ENCODE measurements around the gene WDR93. TPM values are rescaled to one million over a fixed set of nuclear protein-coding genes. Genes with fewer than 3 reads are reported as not detected.

Gene WDR93
- total RNA-seq, 1 experiment from 2014 or later: 0.05 TPM

DNA sequence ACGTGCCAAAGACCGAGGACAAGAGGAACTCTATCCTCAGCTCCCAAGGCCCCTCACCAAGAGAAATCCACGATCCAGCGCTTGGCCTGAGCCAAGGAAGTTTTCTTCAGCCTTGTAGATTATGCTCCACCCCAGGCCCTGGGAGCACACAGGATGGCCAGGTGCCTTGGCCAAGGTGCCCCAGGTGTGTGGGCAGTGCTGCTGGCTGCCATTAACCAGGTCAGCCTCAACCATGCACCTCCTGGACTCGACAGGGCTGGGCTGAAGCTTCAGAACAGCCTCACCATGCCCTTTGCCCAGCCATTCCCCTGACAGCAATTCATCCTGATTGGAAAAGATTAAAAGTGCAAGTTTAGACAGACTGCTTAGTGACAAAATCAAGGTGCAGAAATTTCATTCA lies 71.3 kb downstream of the WDR93 start:
- no peaks in the 10 kb centered on the region for H3K4me1 ChIP-seq (replicated peaks)
- no peaks in the 10 kb centered on the region for H3K9me3 ChIP-seq (replicated peaks)
- H3K4me3 ChIP-seq: no peak overlapping the region
- H3K36me3 ChIP-seq: no peaks in the 10 kb centered on the region
- H3K27ac ChIP-seq: no peak overlapping the region
- DNase-seq (ENCODE audit: low read depth in 1 of 2, low spot score in 2 of 2): no peak
- no peaks in the 10 kb centered on the region for H3K27me3 ChIP-seq (replicated peaks)

DNA sequence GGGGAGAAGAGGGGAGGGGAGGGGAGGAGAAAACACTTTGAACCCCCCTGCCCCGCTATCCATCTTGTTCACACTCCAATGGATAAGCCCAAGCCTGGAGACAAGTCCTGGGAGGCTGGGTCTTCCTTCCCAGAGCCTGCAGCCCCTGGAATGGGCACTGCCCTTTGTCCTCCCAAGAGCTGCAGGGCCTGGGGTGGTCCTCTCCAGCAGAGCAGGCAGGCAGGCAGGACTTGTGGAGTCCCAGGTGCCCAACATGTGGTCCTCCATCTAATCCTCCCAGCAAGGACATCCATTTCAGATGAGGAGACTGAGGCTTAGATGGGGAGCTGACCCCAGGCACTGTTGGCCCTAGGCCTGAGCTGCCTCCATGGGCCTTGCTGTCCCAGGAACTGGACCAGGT lies 75.1 kb downstream of the WDR93 start:
- Histone ChIP-seq H3K36me3 (no peaks in the 10 kb centered on the region), H3K4me3 (no peak overlapping the region), H3K9me3 (replicated peaks) (no peaks in the 10 kb centered on the region), H3K27ac (no peak overlapping the region), H3K4me1 (replicated peaks) (no peaks in the 10 kb centered on the region), H3K27me3 (replicated peaks) (no peaks in the 10 kb centered on the region)
- no peak for DNase-seq (ENCODE audit: low read depth in 1 of 2, low spot score in 2 of 2)

DNA sequence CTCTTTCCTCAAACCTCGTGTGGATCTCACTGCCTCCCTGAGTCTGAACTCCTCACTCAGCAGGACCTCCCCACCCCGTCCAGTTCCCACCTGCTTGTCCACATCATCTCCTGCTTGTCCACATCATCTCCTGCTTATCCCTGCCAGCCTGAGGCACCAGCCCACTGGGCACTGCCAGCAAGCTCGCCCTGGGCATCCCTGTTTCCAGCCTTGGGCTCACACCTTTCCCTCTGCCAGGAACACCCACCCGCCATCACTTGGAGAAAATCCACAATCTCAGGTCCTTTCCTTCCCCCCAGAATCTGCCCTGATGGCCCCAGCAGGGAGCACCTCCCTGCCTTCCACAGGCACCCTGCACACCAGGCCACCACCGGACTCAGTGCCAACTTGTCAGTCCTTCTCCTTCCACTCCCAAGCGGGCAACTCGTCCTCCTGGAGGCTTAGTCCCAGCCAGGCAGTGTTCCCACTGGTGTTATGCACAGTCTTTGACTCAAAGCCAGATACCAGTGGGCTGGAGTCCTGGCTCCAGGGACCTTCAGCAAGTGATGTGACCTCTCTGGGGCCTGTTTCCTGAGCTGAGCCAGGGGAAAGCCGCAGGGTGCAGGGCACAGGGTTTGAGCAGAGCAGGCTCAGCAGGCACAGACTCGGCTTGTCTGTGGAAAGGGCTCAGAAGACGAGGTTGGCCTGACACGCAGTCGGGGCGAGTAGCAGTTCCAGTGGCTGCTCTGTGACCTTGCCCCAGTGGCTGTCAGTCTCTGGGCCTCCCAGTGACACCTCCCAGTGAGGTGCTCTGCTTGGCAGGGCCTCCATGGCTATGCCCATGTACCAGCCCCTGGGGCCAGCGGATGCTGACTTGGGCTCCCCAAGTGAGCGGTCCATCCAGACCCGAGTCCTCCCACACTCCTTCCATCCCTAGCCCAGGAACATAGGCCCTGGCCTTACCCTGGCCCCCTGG lies 76.0 kb downstream of the WDR93 start:
- no peak overlapping the region for H3K27ac ChIP-seq
- H3K4me3 ChIP-seq: no peak overlapping the region
- no peaks in the 10 kb centered on the region for H3K9me3 ChIP-seq (replicated peaks)
- H3K4me1 ChIP-seq (replicated peaks): no peaks in the 10 kb centered on the region
- no peaks in the 10 kb centered on the region for H3K27me3 ChIP-seq (replicated peaks)
- DNase-seq (ENCODE audit: low read depth in 1 of 2, low spot score in 2 of 2): no peak
- no peaks in the 10 kb centered on the region for H3K36me3 ChIP-seq

DNA sequence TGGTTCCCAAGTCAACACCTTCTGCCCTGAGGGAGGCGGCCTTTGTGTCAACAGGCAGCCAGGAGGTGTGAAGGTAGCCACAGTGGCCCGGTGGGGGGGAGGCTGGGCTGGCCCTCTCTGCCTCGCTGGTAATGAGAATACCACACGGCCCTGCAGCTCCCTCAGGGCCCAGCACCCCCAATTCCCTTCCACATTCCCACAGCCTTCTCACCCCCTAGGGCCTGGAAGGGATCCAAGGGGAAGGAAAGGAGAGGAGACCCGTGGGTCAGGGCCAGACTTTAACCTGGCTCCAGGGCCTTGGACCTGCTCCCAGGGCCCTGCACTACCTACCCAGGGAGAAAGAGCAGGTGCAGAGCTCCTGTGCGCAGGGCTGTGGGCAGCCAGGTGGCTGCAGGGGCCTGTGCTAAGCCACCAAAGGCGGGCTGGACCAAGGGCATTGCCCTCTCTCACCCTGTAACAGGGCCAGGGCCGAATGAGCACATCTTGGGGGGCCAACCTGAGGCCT lies 76.9 kb downstream of the WDR93 start:
- DNase-seq (ENCODE audit: low read depth in 1 of 2, low spot score in 2 of 2): no peak
- Histone ChIP-seq H3K27ac (no peak overlapping the region), H3K9me3 (replicated peaks) (no peaks in the 10 kb centered on the region), H3K36me3 (no peaks in the 10 kb centered on the region), H3K27me3 (replicated peaks) (no peaks in the 10 kb centered on the region), H3K4me1 (replicated peaks) (no peaks in the 10 kb centered on the region), H3K4me3 (no peak overlapping the region)

DNA sequence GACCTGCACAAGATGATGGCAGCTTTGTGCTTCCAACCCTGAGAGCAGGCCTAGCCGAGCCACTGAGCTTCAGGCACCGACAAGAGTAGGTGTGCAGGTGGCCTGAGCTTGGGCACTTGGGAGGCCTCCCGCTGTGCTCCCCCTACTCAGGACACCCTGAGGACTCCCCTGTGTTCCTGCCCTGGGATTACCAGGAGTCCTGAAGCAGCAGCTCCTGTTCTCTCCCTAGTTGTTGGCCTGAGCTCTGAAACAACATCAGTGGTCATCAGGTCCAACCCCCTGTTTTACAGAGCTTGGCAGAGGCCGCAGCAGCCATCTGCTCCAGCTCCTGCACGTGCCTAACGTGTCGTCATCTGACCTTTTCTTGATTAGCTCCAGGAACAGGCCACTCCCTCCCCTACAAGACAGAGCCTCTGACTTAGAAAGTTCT lies 77.5 kb downstream of the WDR93 start:
- DNase-seq (ENCODE audit: low read depth in 1 of 2, low spot score in 2 of 2): no peak
- H3K27me3 ChIP-seq (replicated peaks): no peaks in the 10 kb centered on the region
- H3K36me3 ChIP-seq: no peaks in the 10 kb centered on the region
- H3K9me3 ChIP-seq (replicated peaks): no peaks in the 10 kb centered on the region
- H3K27ac ChIP-seq: no peak overlapping the region
- no peak overlapping the region for H3K4me3 ChIP-seq
- H3K4me1 ChIP-seq (replicated peaks): 0 out of 2 replicates have a peak, but pooled peaks cover 2% of the 10 kb centered on the region

DNA sequence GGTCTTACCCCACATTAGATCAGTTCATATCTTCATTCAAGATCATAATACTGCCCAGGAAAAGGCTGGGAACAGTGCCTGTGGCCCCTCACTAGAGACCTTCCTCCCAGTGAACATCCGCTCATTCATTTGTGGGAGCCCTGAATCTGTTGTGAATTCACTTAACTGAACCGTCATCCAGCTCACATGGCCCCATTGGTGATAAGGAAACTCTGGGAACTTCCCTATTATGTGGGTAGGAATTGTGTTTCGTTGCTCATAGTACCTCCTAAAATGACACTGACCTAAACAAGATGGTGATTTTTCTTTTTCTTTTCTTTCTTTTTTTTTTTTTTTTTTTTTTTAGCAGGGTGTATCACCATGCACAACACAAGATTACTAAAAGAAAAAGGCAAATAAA lies 78.8 kb downstream of the WDR93 start:
- no peak overlapping the region for H3K4me3 ChIP-seq
- H3K27ac ChIP-seq: no peak overlapping the region
- H3K4me1 ChIP-seq (replicated peaks): 0 out of 2 replicates have a peak, but pooled peaks cover 3% of the 10 kb centered on the region
- H3K27me3 ChIP-seq (replicated peaks): no peaks in the 10 kb centered on the region
- H3K9me3 ChIP-seq (replicated peaks): no peaks in the 10 kb centered on the region
- no peak for DNase-seq (ENCODE audit: low read depth in 1 of 2, low spot score in 2 of 2)
- H3K36me3 ChIP-seq: no peaks in the 10 kb centered on the region

DNA sequence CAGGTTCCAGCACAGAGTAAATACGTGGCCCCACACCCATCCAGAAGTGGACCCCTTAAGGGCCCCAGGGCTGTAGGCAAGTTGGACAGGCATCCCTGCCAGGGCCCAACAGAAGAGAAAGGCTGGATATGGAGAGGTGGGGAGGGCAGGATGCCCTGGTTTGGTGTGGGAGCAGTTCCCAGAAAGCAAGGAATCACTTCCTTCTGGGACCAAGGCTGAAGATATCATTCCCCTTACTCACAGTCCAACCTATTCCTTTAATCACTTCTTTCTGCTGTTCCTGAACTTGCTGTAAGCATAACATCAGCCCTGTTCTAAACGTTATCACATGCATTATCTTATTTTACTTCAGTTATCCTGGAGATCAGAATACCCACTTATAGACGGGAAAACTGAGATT lies 79.4 kb downstream of the WDR93 start:
- Histone ChIP-seq H3K27ac (no peak overlapping the region), H3K36me3 (no peaks in the 10 kb centered on the region)
- DNase-seq (ENCODE audit: low read depth in 1 of 2, low spot score in 2 of 2): no peak

DNA sequence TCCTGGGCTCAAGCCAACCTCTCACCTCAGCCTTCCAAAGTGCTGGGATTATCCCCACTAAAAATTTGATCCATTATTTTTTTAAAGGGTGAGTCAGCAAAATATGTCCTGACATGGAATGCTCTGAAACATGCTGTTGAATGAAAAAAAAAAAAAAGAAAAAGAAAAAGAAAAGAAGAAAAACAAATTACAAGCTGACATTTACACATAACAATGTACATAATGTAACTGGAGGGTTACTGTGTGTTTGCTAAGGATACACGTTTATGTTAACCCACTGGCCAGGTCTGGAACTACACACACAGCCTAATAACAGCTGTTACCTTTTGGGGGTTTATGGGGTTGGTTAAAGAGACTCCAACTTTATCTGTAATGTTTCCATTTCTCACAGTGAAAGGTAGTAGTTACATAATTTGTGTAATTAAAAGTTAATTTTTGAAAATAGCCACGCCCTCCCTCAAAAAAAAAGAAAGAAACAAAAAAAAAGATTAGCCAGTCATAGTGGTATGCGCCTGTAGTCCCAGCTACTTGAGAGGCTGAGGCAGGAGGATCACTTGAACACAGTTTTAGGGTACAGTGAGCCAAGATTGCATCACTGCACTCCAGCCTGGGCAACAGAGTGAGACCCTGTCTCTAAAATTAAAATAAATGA lies 82.4 kb downstream of the WDR93 start:
- no peak for DNase-seq (ENCODE audit: low read depth in 1 of 2, low spot score in 2 of 2)
- H3K9me3 ChIP-seq (replicated peaks): no peaks in the 10 kb centered on the region
- no peaks in the 10 kb centered on the region for H3K27me3 ChIP-seq (replicated peaks)
- peaks cover 13% of the 10 kb centered on the region for H3K4me1 ChIP-seq (replicated peaks)
- H3K27ac ChIP-seq: no peak overlapping the region
- H3K4me3 ChIP-seq: no peak overlapping the region
- no peaks in the 10 kb centered on the region for H3K36me3 ChIP-seq

More for the DNA sequence above, 79.4 kb downstream of the WDR93 start:
- Histone ChIP-seq H3K4me3 (no peak overlapping the region), H3K4me1 (replicated peaks) (0 out of 2 replicates have a peak, but pooled peaks cover 3% of the 10 kb centered on the region), H3K27me3 (replicated peaks) (no peaks in the 10 kb centered on the region), H3K9me3 (replicated peaks) (no peaks in the 10 kb centered on the region)

DNA sequence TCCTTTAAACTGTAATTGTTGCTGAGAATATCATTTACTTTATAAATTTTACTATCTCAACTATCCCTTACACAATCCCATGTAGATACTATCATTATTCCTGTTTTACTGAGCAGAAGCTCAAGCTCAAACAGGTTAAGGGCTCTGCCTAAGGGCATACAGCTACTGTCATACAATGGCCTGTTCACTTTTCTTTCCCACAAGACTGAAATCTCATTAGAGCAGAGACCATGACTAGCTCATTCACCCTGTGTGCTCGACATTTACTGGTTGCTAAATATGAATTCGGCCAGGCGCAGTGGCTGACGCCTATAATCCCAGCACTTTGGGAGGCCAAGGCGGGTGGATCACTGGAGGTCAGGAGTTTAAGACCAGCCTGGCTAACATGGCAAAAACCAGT lies 83.9 kb downstream of the WDR93 start:
- no peaks in the 10 kb centered on the region for H3K27me3 ChIP-seq (replicated peaks)

DNA sequence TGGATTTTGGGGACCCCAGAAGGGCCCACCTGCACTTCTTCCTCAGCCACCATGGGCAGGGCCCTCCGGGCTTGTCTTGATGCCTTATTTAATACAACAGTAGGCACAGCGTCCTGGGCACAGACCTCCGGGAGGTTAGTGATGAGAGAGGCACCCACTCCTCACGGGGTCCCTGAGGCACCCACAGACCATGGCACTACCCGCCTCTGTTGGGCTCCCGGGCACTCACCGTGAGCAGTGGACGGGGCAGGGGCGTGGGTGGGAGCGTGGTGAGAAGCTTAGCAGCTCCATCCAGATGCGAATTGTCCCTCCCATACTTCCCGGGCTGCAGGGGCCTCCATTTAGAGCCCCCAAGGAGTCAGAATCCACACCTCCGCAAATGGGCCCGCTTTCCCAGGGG lies 85.2 kb downstream of the WDR93 start:
- H3K36me3 ChIP-seq: no peaks in the 10 kb centered on the region
- H3K4me1 ChIP-seq (replicated peaks): peaks cover 13% of the 10 kb centered on the region
- no peak overlapping the region for H3K27ac ChIP-seq
- no peak overlapping the region for H3K4me3 ChIP-seq
- no peak for DNase-seq (ENCODE audit: low read depth in 1 of 2, low spot score in 2 of 2)
- H3K9me3 ChIP-seq (replicated peaks): no peaks in the 10 kb centered on the region
- H3K27me3 ChIP-seq (replicated peaks): no peaks in the 10 kb centered on the region

More for the DNA sequence above, 83.9 kb downstream of the WDR93 start:
- Histone ChIP-seq H3K4me3 (no peak overlapping the region), H3K36me3 (no peaks in the 10 kb centered on the region), H3K4me1 (replicated peaks) (peaks cover 13% of the 10 kb centered on the region), H3K27ac (no peak overlapping the region), H3K9me3 (replicated peaks) (no peaks in the 10 kb centered on the region)
- DNase-seq (ENCODE audit: low read depth in 1 of 2, low spot score in 2 of 2): no peak

DNA sequence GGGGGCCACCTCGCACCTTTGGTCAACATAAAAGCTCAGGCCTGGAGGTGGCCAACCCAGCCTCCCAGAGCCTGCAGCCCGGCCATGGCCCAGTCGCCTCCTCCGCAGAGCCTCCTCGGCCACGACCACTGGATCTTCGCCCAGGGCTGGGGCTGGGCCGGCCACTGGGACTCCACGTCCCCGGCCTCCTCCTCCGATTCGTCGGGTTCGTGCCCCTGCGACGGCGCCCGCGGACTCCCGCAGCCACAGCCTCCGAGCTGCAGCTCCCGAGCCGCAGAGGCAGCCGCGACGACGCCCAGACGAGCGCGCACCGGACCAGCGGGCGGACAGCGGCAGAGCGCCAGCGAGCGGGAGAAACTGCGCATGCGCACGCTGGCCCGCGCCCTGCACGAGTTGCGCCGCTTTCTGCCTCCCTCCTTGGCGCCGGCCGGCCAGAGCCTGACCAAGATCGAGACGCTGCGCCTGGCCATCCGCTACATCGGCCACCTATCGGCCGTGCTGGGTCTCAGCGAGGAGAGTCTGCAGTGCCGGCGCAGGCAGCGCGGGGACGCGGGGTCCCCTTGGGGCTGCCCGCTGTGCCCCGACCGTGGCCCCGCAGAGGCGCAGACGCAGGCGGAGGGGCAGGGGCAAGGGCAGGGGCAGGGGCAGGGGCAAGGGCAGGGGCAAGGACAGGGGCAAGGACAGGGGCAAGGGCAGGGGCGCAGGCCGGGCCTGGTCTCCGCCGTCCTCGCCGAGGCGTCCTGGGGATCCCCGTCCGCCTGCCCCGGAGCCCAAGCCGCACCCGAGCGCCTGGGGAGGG lies 85.9 kb downstream of the WDR93 start, which contains the start of gene MESP2:
Gene MESP2, plus strand, starts transcription at position 59 of the 799 bp plus-strand sequence. Its CDS starts 26 bp downstream, at position 85.
- Histone ChIP-seq H3K27ac (no peak within 1 kb of the TSS), H3K9me3 (replicated peaks) (no peaks in the 10 kb centered on the region), H3K36me3 (no peaks in the 10 kb centered on the region), H3K27me3 (replicated peaks) (no peaks in the 10 kb centered on the region), H3K4me1 (replicated peaks) (peaks cover 18% of the 10 kb centered on the region), H3K4me3 (peak within 1 kb of the TSS; percentile 24)
- peak; percentile 77 to 92 for DNase-seq (ENCODE audit: low read depth in 1 of 2, low spot score in 2 of 2)

DNA sequence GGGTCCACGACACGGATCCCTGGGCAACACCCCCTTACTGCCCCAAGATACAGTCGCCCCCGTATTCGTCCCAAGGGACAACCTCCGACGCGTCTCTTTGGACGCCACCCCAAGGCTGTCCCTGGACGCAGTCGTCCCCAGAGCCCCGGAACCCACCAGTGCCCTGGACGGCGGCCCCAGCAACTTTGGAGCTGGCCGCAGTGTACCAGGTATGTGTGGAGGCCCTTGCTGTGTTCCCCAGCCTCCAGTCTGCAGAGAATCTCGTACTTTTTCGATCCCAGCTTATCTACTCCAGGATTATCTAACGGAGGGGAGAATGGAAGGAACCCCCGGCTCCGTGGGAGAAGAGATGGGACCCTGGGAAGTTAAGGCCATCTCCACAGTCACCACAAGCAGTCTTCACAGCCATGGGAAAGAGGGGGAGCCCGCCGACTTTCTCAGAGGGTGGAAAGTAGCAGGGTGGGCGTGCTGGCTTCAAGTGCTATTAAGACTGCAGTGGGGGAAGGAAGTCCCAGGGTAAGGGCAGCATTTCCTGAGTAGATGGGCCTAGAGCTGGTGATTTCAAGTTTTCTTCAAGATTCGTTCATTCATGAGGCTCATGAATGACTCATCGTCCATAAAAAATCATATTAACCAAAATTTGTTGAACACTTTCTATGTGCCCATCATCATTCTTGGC lies 86.6 kb downstream of the WDR93 start:
- DNase-seq (ENCODE audit: low read depth in 1 of 2, low spot score in 2 of 2): no peak
- no peaks in the 10 kb centered on the region for H3K36me3 ChIP-seq
- H3K4me3 ChIP-seq: no peak overlapping the region
- no peaks in the 10 kb centered on the region for H3K27me3 ChIP-seq (replicated peaks)
- H3K27ac ChIP-seq: no peak overlapping the region
- H3K4me1 ChIP-seq (replicated peaks): peaks cover 26% of the 10 kb centered on the region
- H3K9me3 ChIP-seq (replicated peaks): no peaks in the 10 kb centered on the region

All from SJSA1 (cell line).